ENCODE data around the gene C15orf62.

The C15orf62 gene

DNA sequence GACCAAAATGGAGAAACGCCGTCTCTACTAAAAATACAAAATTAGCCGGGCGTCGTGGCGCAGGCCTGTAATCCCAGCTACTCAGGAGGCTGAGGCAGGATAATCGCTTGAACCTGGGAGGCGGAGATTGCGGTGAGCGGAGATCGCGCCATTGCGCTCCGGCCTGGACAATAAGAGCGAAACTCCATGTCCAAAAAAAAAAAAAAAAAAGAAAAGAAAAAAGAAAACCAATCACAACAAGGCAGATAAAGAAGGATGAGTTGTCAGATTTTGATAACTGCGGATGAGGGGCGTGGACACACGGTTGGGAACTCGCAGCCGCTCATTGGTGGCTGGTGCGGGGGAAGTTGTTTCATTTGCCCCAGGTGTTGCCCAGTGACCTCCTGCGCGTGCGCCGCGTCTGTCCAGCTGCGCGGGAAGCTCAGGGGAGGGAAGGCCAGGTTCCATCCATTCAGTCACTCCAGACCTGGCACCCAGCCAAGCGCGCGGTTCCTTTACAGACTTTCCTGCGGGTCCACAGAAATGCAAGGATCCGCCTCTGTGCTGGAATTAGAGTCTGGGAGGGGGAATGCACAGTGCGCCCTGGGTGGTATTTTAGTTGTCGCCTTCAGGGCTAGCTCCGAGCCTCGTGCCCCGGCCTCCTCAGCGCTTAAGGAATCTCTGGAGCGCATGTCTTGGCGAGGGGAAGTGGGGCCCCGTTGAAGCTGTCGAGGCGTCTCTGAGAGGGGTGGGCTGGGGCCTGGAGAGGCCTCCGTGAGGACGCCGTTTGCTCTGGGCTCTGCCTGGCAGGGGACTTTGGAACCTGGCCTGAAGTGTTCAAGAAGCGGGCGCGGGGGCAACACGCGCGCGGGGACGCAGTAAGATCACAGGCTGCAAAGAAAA is 6.6 kb upstream of the C15orf62 start:
- TF ChIP-seq, protein P1, sequence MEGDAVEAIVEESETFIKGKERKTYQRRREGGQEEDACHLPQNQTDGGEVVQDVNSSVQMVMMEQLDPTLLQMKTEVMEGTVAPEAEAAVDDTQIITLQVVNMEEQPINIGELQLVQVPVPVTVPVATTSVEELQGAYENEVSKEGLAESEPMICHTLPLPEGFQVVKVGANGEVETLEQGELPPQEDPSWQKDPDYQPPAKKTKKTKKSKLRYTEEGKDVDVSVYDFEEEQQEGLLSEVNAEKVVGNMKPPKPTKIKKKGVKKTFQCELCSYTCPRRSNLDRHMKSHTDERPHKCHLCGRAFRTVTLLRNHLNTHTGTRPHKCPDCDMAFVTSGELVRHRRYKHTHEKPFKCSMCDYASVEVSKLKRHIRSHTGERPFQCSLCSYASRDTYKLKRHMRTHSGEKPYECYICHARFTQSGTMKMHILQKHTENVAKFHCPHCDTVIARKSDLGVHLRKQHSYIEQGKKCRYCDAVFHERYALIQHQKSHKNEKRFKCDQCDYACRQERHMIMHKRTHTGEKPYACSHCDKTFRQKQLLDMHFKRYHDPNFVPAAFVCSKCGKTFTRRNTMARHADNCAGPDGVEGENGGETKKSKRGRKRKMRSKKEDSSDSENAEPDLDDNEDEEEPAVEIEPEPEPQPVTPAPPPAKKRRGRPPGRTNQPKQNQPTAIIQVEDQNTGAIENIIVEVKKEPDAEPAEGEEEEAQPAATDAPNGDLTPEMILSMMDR (IDR thresholded peaks at IDR 0.05; ENCODE audit: insufficient read depth, low read length, missing control alignments), result no peak
- ChIA-PET CTCF (interaction anchor here (0.7 to 1.7 kb wide), 5 partner anchors 13 to 131 kb away, joined by 3 to 5 read pairs (median 4); partner anchors contain the start of gene VPS18), POLR2A (no interaction called here)
- peak overlapping the region; percentile 56 for H3K4me3 ChIP-seq (ENCODE audit: low read depth, low read length)
- DNase-seq (ENCODE audit: low read depth, low spot score), result no peak

DNA sequence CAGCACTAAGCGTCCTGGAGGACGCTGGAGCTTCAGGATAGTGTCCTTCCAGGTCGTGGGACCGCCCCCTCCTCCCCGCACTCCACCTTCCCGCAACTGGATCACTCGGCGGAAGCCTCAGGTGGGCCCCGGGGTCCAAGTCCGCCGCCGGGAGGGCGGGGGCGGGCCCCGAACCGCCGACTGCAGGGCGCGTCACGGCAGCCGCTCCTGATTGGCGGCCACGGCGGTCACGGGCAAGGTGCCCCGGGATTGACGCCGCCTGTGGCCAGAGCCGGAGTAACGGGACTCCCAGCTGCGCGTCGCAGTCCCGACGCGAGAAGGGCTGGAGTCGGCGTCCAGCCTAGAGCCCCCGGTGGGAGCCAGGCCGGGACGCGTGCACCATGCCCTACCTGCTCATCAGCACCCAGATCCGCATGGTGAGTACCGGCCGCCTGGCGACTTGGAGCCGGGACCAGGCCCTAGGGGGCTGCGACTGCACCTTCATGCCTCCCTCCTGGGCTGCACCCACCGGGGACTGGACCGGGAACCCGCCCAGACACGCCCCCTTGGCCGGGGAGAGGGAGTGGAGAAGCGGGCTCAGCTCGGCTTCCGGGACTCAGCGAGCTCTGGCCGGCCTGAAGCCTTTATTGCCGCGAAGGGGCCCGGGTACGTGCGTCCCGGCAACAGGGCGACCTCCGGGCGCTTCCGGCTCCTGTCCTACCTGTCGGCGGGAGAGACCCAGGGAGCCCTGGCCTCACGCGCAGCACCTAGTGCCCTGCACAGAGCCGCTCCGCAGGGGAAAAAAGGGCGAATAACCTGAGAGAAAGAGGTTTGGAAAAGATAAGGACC is 5.8 kb upstream of the C15orf62 start, which contains the start of gene GCHFR:
TSS of gene GCHFR (plus strand) at position 268 of the 828 bp plus-strand sequence. CDS start at position 381, 113 bp downstream.
- peak within 1 kb of the TSS; percentile 56 for H3K4me3 ChIP-seq (ENCODE audit: low read depth, low read length)
- ChIA-PET CTCF (interaction anchor here (0.7 to 2.7 kb wide), 8 partner anchors 10 to 128 kb away, joined by 3 to 9 read pairs (median 4); no protein-coding TSS in a partner anchor), POLR2A (interaction anchor here (0.7 kb wide), 1 partner anchor 472 kb away, joined by 3 read pairs; no protein-coding TSS in a partner anchor)
- TF ChIP-seq, protein P1 (IDR thresholded peaks at IDR 0.05; ENCODE audit: insufficient read depth, low read length, missing control alignments), result peak; percentile 62
- no peak for DNase-seq (ENCODE audit: low read depth, low spot score)

DNA sequence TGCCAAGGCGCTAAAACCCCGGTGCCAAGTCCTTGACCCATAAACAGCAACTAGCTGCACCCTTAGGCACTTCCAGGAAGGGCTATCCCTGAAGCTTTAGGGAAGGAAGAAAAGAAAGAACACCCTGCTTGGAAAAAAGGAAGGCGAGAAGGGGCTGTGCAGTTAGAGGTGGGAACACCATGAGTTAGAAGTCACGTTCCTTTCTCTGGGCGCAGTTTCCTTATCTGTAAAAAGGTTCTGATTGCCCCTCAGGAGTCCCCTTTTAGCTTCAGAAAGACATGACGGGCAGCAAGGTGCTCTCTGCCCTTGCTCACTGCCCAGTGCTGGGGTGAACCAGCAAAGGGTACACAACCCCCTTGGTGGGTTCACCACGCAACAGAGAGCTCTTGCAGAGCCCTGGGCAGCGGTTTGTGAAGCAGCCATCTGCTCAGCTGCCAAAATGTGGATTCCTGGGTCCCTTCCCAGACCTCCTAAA is 5.1 kb upstream of the C15orf62 start:
- ChIA-PET POLR2A (interaction anchor here (0.7 kb wide), 1 partner anchor 471 kb away, joined by 3 read pairs; no protein-coding TSS in a partner anchor), CTCF (interaction anchor here (1.2 to 2.7 kb wide), 6 partner anchors 11 to 127 kb away, joined by 3 to 9 read pairs (median 4); no protein-coding TSS in a partner anchor)
- peak overlapping the region; percentile 56 for H3K4me3 ChIP-seq (ENCODE audit: low read depth, low read length)
- TF ChIP-seq, protein P1 (IDR thresholded peaks at IDR 0.05; ENCODE audit: insufficient read depth, low read length, missing control alignments), result no peak
- no peak for DNase-seq (ENCODE audit: low read depth, low spot score)

DNA sequence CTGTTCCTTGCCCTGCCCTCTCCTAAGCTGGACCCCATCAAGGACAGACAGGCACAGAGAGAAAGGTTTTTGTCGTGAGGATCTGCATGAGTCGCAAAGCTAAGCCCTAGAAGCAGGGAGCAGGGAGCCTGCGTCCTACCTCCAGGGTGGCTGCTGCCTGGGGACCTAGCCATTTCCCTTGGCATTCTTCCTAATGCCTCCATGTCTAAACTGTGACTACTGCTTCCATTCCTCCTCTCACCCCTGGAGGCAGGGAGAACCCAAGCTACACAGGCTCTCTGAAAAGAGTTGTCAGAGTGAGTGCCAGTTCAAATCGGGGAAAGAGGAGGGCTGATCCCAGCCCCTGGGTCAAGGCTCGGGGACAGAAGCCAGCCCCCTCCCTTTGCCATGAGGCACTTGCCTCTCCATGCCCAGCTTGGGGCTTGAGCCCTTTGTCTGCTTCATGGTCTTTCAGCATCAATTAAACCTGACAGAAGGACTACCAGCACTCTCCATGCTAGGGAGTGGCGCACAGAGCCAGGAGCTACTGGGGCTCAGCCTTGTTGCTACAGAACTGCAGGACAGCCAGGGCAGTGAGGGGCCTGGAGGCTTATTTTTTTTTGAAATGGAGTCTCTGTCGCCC is 3.5 kb upstream of the C15orf62 start:
- DNase-seq (ENCODE audit: low read depth, low spot score), result no peak
- CTCF ChIA-PET, result interaction anchor here (0.9 to 2.7 kb wide), 6 partner anchors 12 to 125 kb away, joined by 3 to 9 read pairs (median 6); no protein-coding TSS in a partner anchor

More for the DNA sequence above, 3.5 kb upstream of the C15orf62 start:
- no peak overlapping the region for H3K4me3 ChIP-seq (ENCODE audit: low read depth, low read length)
- POLR2A ChIA-PET, result interaction anchor here (1.1 kb wide), 1 partner anchor 41 kb away, joined by 3 read pairs; the partner anchor contains the start of gene DNAJC17
- TF ChIP-seq, protein P1 (IDR thresholded peaks at IDR 0.05; ENCODE audit: insufficient read depth, low read length, missing control alignments), result no peak

Measured in AG04449 (cell line).